ENCODE results near the gene CD44.

The CD44 gene

GRCh38 chr11:35179466-35180135 is 40.6 kb downstream of the CD44 start:
- DNase-seq: no peak

DNA sequence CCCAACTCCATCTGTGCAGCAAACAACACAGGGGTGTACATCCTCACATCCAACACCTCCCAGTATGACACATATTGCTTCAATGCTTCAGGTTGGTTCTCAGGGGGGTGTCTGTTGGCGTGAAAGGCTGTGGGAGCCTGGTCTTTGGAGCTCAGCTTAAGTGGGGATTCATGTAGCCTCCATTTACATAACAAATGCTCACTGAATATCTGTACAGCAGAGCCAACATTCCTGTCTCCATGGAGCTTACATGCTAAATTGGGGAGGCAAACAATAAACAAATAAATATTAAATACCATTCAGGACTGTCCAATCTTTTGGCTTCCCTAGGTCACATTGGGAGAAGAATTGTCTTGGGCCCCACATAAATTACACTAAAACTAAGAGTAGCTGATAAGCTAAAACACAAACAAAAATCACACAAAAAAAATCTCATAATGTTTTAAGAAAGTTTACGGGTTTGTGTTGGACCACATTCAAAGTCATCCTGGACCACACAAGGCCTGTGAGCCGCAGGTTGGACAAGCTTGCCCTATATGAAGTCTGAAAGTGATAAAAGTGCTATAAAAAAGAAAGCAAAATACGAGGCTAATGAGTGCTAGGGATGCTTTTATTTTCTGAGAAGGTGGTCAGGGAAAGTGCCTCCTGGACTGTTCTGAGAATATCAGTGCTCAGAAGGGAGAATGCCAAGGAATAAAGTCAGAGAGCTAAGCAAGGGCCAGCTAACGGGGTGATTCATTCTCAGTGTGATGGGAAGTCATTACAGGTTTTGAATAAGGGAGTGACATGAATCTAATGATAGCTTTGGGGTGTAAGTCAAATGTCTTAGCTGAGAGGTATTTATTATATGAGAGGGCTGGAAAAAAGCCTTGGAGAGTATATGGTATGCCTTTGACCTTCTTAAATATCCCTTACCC is 41.6 kb downstream of the CD44 start:
- no peak for DNase-seq

DNA sequence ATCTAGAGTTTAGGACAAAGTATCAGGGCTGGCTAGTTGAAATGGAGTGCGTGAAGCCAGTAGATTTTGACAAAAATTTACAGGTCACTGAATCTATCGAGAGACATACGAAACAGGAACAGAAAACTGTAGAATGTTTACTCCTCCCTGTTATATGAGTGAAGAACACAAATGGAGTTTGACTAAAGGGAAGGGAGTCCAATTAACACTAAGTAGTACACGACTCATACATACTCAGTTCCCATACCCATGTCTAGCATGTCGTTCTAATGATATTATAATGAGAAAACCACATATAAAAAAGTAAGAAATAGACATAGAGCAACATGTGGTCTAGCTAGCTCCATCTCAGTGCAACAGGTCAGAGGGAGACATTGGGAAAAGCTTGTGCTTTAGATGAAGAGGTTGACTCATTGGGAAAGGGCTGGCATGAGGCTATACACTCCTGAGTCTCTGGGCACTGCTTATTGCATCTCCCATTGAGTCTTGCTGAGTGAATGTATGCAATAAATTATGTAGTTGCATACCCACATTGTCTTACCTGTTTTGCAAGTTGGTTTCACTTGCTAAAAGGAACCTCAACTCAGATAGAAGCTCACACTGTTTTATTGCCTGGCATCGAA is 43.5 kb downstream of the CD44 start:
- DNase-seq: no peak

- no peak for DNase-seq
These were observed 44.5 kb downstream of the CD44 start for GRCh38 chr11:35183326-35183925.

- no peak for DNase-seq
These were observed 46.7 kb downstream of the CD44 start for GRCh38 chr11:35185696-35186095.

- no peak for DNase-seq
These were observed 49.0 kb downstream of the CD44 start for GRCh38 chr11:35187996-35188395.

DNA sequence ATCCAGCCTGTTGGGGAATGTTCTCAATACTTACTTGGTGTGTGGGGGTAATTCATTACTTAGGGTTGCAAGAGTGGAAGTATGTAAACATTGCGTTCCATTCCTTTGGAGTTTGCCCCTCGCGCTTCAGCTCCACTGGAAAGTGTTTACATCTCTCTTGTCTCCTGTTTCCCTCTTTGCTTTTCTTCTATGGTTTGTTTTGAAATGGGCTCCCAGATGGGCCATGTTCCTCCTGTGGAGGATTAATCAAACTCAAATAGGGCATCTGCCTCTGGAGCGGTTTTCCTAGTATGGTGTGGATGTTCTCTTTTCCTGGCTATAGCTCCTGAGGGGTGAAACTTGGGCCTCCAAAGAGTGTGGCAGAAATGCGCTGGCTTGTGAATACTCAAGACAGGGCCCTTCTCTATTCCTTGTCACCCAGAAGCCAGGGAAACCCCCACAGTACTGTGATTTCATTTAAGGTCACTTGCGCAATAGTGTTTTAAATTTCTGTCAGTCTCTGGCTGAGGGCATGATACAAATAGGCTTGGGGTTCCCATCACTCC is 51.9 kb downstream of the CD44 start:
- no peak for DNase-seq

DNA sequence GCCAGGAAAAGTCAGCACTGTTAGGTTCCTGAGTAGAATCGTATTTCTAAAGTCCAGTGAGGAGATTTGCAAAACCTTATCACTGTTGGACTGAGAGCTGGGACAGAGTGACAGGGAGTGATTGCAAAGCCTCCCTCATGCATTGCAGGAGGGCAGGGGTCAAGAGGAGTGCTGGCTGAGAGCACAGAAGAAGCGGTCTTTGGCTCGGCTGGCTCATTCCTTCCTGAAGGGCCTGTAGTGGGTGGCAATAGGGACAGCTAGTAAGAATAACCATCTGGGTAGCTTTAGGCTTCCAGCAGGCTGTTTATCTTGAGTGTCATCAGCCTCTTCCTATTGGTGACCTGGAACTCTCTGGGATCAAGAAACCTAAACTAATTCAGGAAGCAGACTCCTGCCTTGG is 53.4 kb downstream of the CD44 start:
- no peak for DNase-seq

- no peak for DNase-seq
These were observed 54.8 kb downstream of the CD44 start for GRCh38 chr11:35193767-35194166.

- no peak for DNase-seq
These were observed 58.3 kb downstream of the CD44 start for GRCh38 chr11:35197292-35197691.

DNA sequence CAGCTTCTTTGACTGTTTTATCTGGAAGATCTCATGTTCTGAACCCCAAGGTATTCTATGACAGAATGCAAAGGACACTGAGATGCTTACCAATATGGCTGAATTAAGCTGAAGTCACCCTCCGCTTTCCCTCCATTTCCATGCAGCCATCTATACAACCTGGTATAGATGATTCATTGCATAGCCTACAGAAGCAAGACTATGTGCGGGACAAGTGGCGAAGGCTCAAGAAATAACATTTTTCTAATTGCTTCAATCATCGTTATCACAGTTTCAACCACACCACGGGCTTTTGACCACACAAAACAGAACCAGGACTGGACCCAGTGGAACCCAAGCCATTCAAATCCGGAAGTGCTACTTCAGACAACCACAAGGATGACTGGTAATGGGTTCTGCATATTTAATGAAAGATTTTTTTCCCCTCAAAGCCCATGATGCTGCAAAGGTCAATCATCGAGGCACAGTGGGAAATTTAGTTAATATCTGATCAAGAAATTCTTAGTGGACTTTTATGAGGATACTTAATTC is 61.9 kb downstream of the CD44 start:
- no peak for DNase-seq

GRCh38 chr11:35204614-35205013 is 65.6 kb downstream of the CD44 start:
- DNase-seq: no peak

DNA sequence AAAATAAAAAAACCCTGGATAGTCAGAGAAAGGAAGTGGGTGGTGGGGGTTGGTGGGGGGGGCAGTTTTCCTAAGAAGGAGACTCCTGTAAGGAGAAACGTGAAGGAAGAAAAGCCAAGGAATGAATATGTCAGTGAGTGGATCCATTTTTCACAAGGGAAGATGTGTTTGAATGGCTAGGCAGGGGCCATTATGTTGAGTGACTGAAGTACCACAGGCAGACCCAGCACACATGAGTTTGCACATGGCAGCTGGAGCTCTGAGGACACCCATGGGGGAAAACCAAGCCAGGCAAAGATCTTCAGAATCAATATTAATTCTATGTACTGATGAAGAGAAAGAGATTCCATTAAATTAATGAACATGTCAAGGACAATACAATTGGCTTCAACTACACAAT is 67.6 kb downstream of the CD44 start:
- DNase-seq: no peak

- no peak for DNase-seq
These were observed 68.8 kb downstream of the CD44 start for GRCh38 chr11:35207471-35208403.

DNA sequence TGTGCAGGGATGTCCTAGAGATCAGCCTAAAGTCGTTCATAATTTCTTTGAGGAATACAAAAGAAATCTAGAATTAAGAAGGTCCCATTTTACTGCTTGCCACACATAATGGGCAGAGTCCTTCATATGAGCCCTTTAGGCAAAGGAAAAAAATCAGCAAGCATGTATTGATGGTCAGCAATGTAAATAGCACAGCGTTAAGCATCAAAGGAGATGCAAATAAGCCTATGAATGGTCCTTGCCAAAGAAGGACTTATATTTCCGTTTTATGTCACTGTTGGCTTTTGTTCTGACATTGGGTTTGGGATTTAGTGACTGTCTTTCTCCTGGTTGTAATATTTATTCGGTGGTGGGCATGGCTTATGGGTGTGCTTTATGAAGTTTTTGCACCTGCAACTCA is 69.8 kb downstream of the CD44 start:
- peak; percentile 18 for DNase-seq

- no peak for DNase-seq
These were observed 72.0 kb downstream of the CD44 start for GRCh38 chr11:35210876-35211546.

DNA sequence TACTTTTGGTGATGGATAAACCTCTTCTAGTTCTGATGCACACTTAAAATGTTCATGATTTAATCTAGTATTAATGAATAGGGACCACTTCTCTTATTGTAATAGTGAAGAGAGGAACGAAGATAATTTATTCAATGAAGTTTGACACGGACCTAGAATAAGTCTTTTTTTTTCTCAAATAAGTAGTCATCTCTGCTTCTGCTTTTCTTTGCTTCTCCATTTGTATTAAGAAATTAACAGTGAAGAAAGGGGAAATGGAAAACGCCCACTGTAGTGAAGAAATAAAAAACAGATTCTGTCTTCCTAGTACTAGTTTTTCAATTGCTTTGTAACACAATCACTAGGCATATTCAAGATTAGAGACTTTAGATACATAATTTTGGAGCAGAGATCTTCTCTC is 73.0 kb downstream of the CD44 start:
- DNase-seq: no peak

GRCh38 chr11:35214226-35214770 is 75.3 kb downstream of the CD44 start:
- DNase-seq: no peak

DNA sequence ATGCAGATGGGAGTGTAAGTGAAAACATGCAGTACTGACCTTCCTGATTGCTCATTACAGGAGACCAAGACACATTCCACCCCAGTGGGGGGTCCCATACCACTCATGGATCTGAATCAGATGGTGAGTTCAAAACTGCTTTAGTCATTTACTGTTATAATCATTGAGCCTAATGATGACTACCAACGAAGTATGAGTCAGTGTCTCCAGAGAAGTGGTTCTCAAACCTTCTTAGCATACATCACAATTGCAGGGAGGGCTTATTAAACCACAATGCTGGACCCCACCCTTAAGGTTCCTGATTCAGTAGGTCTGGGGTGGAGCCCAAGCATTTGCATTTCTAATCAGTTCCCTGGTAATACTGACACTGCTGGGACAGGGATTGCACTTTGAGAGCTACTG is 75.8 kb downstream of the CD44 start:
- no peak for DNase-seq

DNA sequence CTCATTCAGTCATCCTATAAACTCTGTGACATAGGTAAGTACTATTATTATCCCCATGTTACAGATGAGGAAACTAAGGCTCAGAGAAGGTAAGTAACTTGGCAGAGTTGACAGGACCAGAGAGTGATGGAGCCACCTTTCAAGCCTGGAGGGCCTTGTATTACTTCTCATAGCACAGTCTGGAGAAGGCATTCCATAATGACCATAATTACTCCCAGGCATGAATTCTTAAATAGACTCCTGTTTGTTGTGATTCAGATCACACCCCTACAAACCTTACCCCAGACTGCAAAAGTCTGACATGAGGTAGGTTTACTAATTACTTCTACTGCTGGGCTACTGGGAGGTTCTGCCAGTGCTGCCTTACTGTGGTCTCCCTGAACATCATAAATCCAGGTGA is 77.0 kb downstream of the CD44 start:
- no peak for DNase-seq
